Muscle layer of colon (tissue), 2 donors: ENCODE data around the gene OXT.
"Not testable (repeated sequence)": the region's sequence is repeated elsewhere in the genome, so short reads cannot be mapped to it uniquely, and the experiment has no call there.

Experiments
- H3K27ac ChIP-seq: one replicate; pipeline ENCODE4 v1.7.0; 2013; ENCODE audit warnings: low read depth, mild to moderate bottlenecking, low read length, moderate library complexity
- H3K27me3 ChIP-seq, 2 donors: one replicate each; pipeline ENCODE4 v1.7.0; 2013; ENCODE audit warnings: low read length in 2 of 2, mild to moderate bottlenecking in 2 of 2; ENCODE audit not compliant: insufficient read depth in 2 of 2, control insufficient read depth in 1 of 2
- H3K36me3 ChIP-seq: one replicate; pipeline ENCODE4 v1.7.0; 2013; ENCODE audit warnings: mild to moderate bottlenecking, low read length; ENCODE audit not compliant: insufficient read depth
- H3K4me1 ChIP-seq: one replicate; pipeline ENCODE4 v1.7.0; 2013; ENCODE audit warnings: mild to moderate bottlenecking, low read length; ENCODE audit not compliant: insufficient read depth
- H3K4me3 ChIP-seq, 2 donors: one replicate each; pipeline ENCODE4 v1.7.0; 2013; ENCODE audit warnings: low read length in 2 of 2, low read depth in 1 of 2, mild to moderate bottlenecking in 1 of 2, moderate library complexity in 1 of 2
- H3K9ac ChIP-seq: one replicate; pipeline ENCODE4 v1.7.0; 2013; ENCODE audit warnings: low read length
- H3K9me3 ChIP-seq: one replicate; pipeline ENCODE4 v1.7.0; 2013; ENCODE audit warnings: mild to moderate bottlenecking, low read length
- donor health status: abdominal sarcoma.
- donor health status: Adenocarcinoma of cecum.

The OXT gene

DNA sequence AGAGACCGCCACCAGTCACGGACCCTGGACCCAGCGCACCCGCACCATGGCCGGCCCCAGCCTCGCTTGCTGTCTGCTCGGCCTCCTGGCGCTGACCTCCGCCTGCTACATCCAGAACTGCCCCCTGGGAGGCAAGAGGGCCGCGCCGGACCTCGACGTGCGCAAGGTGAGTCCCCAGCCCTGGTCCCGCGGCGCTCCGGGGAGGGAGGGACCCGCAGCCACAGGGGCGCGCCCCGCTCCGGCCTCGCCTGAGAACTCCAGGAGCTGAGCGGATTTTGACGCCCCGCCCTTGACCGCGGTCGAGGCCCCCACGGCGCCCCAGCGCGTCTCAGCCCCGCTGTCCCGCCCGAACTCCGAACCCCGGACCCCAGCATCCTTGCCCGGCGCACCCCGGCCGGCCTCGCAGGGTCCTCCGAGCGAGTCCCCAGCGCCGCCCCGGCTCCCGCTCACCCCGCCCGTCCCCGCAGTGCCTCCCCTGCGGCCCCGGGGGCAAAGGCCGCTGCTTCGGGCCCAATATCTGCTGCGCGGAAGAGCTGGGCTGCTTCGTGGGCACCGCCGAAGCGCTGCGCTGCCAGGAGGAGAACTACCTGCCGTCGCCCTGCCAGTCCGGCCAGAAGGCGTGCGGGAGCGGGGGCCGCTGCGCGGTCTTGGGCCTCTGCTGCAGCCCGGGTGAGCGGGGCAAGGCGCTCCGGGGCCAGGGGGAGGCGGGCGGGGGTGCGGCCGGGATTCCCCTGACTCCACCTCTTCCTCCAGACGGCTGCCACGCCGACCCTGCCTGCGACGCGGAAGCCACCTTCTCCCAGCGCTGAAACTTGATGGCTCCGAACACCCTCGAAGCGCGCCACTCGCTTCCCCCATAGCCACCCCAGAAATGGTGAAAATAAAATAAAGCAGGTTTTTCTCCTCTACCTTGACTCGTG, at the start of gene OXT:
TSS of gene OXT (plus strand) at position 11 of the 920 bp plus-strand sequence. CDS start at position 47, 36 bp downstream.
- peaks cover 0 to 26% of the 10 kb centered on the region in 2 donors for H3K27me3 ChIP-seq
- H3K9ac ChIP-seq: no peak within 1 kb of the TSS
- peak within 1 kb of the TSS in 1 of 2 donors; percentile 32 for H3K4me3 ChIP-seq
- no peaks in the 10 kb centered on the region for H3K4me1 ChIP-seq
- no peaks in the 10 kb centered on the region for H3K36me3 ChIP-seq
- H3K27ac ChIP-seq: no peak within 1 kb of the TSS
- H3K9me3 ChIP-seq: no peaks in the 10 kb centered on the region

DNA sequence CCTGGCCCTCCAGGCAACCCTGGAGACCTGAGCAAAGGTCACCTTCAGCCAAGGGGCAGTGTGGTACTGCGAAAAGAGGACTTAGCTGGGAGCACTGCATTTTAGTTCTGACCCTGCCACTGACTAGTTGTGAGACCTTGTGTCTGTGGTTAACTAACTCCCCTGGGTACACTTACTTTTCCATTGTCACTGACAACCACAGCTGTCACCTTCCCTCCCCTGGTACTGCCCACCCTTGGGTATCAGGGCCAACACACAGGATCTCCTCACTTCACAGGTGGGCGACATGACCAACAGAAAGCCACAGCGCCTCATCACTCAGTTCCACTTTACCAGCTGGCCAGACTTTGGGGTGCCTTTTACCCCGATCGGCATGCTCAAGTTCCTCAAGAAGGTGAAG, 49.6 kb upstream of the OXT start:
- H3K27me3 ChIP-seq: no peaks in the 10 kb centered on the region
- H3K36me3 ChIP-seq: peaks cover 50% of the 10 kb centered on the region
- no peaks in the 10 kb centered on the region for H3K9me3 ChIP-seq
- H3K4me1 ChIP-seq: no peaks in the 10 kb centered on the region
- H3K27ac ChIP-seq: no peak overlapping the region
- H3K4me3 ChIP-seq: no peak overlapping the region
- no peak overlapping the region for H3K9ac ChIP-seq

DNA sequence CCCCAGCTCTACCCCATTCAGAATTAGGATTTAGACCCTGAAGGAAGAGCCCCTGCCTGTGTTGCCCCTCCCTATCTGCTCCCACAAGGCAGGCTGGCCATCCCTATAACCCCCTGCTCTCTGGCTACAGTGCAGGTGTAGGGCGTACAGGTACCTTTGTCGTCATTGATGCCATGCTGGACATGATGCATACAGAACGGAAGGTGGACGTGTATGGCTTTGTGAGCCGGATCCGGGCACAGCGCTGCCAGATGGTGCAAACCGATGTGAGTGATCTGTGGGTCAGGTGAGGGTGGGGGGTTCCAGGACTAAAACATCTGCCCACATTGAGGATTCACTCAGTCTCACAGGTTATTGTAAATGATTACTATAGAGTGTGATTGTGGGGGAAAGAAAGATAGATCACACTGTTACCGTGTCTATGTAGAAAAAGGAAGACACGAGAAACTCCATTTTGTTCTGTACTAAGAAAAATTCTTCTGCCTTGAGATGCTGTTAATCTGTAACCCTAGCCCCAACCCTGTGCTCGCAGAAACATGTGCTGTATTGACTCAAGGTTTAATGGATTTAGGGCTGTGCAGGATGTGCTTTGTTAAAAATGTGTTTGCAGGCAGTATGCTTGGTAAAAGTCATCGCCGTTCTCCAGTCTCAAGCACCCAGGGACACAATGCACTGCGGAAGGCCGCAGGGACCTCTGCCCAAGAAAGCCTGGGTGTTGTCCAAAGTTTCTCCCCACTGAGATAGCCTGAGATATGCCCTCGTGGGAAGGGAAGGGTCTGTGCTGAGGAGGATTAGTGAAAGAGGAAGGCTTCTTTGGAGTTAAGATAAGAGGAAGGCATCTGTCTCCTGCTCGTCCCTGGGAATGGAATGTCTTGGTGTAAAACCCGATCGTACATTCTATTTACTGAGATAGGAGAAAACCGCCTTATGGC, 48.6 kb upstream of the OXT start:
- H3K27ac ChIP-seq, H3K27me3 ChIP-seq, H3K9ac ChIP-seq, H3K4me1 ChIP-seq, H3K4me3 ChIP-seq, H3K9me3 ChIP-seq: not testable (repeated sequence)
- peaks cover 56% of the 10 kb centered on the region for H3K36me3 ChIP-seq

DNA sequence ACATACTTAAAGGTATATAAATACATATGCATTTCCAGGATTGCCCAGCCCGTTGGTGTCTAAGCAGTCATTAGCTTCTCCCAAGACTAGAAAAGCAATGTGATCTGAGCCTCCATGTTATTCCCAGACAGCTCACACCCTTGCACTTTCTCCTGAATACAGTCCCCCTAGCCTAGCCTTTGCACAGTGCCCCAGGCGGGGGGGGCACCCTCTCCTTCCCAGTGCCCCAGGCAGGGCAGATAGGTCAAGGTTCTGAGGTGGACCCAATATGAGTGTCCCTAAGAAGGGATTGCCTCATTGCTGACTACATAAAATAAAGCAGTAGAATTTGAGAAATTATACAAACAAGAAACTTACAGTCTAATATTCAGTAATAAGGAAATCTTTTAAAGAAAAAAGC, 43.4 kb upstream of the OXT start:
- Histone ChIP-seq H3K27me3 (no peaks in the 10 kb centered on the region), H3K27ac (no peak overlapping the region), H3K4me1 (no peaks in the 10 kb centered on the region), H3K4me3 (no peak overlapping the region), H3K9ac (no peak overlapping the region), H3K9me3 (no peaks in the 10 kb centered on the region), H3K36me3 (peaks cover 66% of the 10 kb centered on the region)

DNA sequence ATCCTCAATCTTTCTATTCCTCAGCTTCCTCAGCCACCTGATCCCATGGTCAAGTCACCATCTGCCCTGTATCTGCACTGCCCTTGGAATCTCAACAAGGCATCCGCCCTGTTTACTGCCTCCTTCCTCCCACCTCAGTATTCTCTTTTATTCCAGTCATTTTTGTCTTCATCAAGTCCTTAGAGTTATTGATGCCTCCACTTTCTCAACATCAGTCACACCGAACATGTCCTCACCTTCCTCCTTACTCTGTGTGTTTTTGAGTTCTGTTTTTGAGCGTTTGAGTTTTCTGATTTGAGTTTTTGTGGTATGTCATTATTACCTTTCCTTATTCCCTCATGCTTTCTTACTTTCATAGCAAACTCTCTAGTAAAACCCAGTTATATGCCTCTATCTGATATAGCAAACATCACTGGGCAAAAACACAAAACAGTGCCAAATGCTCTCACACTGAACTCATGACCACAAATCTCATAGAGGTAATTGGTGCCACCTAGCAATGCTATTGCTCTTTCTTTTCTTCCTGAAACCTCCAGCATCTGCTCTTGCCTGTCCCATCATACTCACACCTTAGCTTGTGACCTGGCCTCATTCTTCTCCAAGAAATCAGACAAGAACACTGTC, 39.8 kb upstream of the OXT start:
- H3K27me3 ChIP-seq: no peaks in the 10 kb centered on the region
- no peak overlapping the region for H3K4me3 ChIP-seq
- H3K27ac ChIP-seq: no peak overlapping the region
- H3K9ac ChIP-seq: no peak overlapping the region
- H3K9me3 ChIP-seq: no peaks in the 10 kb centered on the region
- H3K36me3 ChIP-seq: peaks cover 71% of the 10 kb centered on the region
- H3K4me1 ChIP-seq: no peaks in the 10 kb centered on the region

DNA sequence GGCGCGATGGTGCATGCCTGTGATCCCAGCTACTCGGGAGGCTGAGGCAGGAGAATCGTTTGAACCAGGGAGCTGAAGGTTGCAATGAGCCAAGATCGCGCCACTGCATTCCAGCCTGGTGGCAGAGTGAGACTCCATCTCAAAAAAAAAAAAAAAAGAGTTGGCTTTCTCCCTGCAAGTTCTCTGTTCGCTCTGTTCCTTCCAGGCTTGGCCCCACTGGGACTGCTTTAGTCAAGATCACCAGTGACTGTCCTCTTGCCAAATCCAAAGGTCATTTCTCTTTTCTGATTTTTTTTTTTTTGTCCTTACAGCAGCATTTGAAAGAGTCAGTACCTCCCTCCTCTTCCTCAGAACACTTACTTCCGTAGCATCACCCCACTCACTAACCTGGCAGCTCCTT, 38.8 kb upstream of the OXT start:
- Histone ChIP-seq H3K27ac (no peak overlapping the region), H3K27me3 (no peaks in the 10 kb centered on the region), H3K36me3 (peaks cover 71% of the 10 kb centered on the region)

DNA sequence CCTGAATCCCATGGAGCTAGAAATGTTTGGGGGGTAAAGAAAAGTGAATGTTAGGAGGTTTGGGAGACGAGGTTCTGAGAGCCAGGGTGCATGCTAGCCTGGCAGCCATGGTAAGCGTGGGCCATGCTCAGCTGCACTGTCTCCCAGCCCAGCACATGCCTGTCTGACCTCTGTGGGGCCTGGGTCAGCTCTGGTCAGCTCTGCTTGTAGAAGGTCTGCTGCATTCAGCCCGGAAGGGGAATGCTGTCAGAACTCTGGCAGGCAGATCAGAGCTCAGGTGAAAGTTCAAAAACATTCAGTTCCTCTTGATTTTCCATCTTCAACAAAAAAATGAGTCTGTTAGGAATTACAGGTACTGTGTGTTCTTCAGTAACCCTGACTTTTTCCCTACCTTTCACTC, 33.8 kb upstream of the OXT start:
- Histone ChIP-seq H3K9ac (no peak overlapping the region), H3K4me3 (no peak overlapping the region), H3K27me3 (no peaks in the 10 kb centered on the region), H3K36me3 (peaks cover 61% of the 10 kb centered on the region), H3K4me1 (peaks cover 3% of the 10 kb centered on the region), H3K27ac (no peak overlapping the region), H3K9me3 (no peaks in the 10 kb centered on the region)

More for the DNA sequence above, 38.8 kb upstream of the OXT start:
- no peak overlapping the region for H3K4me3 ChIP-seq
- H3K4me1 ChIP-seq: no peaks in the 10 kb centered on the region
- H3K9ac ChIP-seq: no peak overlapping the region
- no peaks in the 10 kb centered on the region for H3K9me3 ChIP-seq

DNA sequence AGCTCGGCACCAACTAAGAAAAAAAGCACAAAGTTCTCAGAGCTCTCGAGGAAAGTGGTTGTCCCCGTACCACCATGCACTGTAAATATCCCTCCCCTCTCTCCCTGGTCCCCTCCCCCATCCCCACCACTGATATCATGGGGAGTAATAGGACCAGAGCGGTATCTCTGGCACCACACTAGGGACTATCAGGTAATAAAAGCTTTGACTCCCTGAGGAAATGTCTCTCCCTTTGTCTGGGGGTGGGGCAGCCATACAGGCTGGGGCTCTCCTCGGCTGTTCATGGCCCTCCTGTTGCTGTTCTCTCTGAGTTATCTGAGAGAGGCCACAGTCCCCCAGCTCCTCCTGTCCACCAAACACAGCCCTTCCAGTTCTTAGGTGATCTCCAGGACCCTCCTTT, 33.0 kb upstream of the OXT start:
- no peaks in the 10 kb centered on the region for H3K9me3 ChIP-seq
- H3K27me3 ChIP-seq: no peaks in the 10 kb centered on the region
- H3K9ac ChIP-seq: no peak overlapping the region
- H3K36me3 ChIP-seq: peaks cover 56% of the 10 kb centered on the region
- H3K4me1 ChIP-seq: peaks cover 9% of the 10 kb centered on the region
- H3K27ac ChIP-seq: no peak overlapping the region
- H3K4me3 ChIP-seq: no peak overlapping the region

DNA sequence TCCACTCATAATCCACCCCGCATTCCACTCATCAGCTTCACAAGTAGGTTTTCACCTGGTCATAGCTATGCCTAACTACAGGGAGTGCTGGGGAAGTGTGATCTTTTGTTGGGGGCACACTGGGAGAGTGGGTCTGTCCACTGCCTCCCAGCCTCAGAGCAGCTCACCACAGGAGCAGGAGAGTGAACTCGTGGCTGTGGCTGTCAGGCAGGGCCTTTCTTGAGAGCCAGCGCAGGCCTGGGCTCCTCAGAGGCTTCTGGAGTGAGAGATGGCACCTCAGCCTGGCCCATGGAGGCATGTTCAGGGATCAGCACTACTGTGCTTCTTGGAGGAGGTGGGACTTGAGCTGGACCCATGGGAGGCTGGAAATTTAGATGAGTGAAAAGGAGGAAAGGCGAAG, 32.0 kb upstream of the OXT start:
- no peaks in the 10 kb centered on the region for H3K27me3 ChIP-seq
- H3K36me3 ChIP-seq: peaks cover 56% of the 10 kb centered on the region
- H3K9me3 ChIP-seq: no peaks in the 10 kb centered on the region
- no peak overlapping the region for H3K27ac ChIP-seq
- no peak overlapping the region for H3K9ac ChIP-seq
- H3K4me1 ChIP-seq: peaks cover 9% of the 10 kb centered on the region
- H3K4me3 ChIP-seq: no peak overlapping the region

DNA sequence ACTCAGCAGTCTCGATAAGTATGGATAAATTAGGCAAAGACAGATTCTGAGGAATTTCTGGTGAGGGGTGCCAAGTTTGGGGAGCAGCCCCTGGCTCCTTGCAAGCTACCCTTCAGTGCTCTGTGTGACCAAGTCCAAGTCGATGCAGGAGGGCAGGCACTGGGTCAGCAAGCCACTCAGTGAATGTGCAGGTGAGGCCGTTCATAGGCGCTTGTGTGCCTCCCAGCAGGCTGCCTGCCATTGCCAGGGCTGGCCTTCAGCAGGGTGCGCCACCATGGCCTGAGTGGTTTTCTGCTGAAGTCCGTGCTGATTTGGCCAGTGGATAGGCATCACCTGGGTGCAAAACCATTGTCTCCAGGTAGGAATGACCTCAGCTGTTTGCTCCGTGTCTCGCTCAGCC, 31.3 kb upstream of the OXT start:
- peaks cover 53% of the 10 kb centered on the region for H3K36me3 ChIP-seq
- H3K4me3 ChIP-seq: no peak overlapping the region
- peaks cover 9% of the 10 kb centered on the region for H3K4me1 ChIP-seq
- no peaks in the 10 kb centered on the region for H3K9me3 ChIP-seq
- H3K27ac ChIP-seq: no peak overlapping the region
- H3K27me3 ChIP-seq: no peaks in the 10 kb centered on the region
- no peak overlapping the region for H3K9ac ChIP-seq

DNA sequence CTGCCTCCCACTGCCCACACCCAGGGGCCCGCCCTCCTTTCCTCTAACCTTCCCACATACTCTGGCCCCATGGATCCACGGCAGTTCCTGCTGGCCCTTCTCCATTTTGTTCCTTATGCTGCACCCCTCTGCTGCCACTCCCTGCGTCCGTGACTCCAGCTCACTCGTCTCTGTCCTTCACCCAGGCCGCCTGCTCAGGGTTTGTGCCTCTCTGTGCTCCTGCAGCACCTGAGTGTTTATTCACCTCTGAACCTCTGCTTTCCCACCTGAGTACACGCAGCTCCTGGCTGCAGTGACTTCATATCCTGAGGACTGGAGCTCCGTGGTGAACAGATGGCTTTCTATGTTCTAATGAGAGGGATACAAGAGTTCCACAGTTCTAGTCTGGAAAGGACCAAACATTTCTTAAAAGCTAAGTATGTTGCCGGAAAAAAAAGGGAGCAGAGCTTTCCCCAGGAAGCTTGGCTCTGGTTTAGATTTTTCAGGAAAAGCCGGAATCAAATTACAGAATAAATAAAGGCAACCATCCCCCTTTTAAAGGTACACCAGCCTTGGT, 29.5 kb upstream of the OXT start:
- peaks cover 12% of the 10 kb centered on the region for H3K4me1 ChIP-seq
- H3K9ac ChIP-seq: no peak overlapping the region
- no peaks in the 10 kb centered on the region for H3K27me3 ChIP-seq
- no peak overlapping the region for H3K4me3 ChIP-seq
- peaks cover 34% of the 10 kb centered on the region for H3K36me3 ChIP-seq
- H3K9me3 ChIP-seq: no peaks in the 10 kb centered on the region
- H3K27ac ChIP-seq: no peak overlapping the region
